ENCODE measurements around the gene PNCK. TPM values are rescaled to one million over a fixed set of nuclear protein-coding genes. Genes with fewer than 3 reads are reported as not detected.

Gene PNCK
- total RNA-seq, 1 experiment from 2014 or later: 0.84 TPM

- Histone ChIP-seq H3K9me3 (ENCODE audit: control insufficient read depth in 1 of 2, insufficient read depth in 1 of 2, low read depth in 1 of 2, low read length in 2 of 2) (no peaks in the 10 kb centered on the region), H3K4me1 (ENCODE audit: control insufficient read depth in 1 of 2, insufficient read depth in 2 of 2, low read length in 2 of 2) (peaks cover 3 to 21% of the 10 kb centered on the region in 2 experiments; a peak in 2 of 4 replicates), H3K9ac (ENCODE audit: low read length) (no peak overlapping the region), H2AFZ (ENCODE audit: low read depth, low read length, poor library complexity, severe bottlenecking) (no peak overlapping the region), H3K4me2 (ENCODE audit: low read length) (no peak overlapping the region), H3K27ac (ENCODE audit: low read depth, low read length) (no peak overlapping the region), H3K27me3 (ENCODE audit: insufficient read depth, low read length) (no peaks in the 10 kb centered on the region), H3K36me3 (ENCODE audit: control insufficient read depth in 1 of 2, insufficient read depth in 2 of 2, low read length in 2 of 2) (no peaks in the 10 kb centered on the region), H4K20me1 (ENCODE audit: insufficient read depth) (no peaks in the 10 kb centered on the region), H3K4me3 (replicated peaks in 1 of 2; ENCODE audit: low read depth in 1 of 2, low read length in 2 of 2) (no peak overlapping the region), H3K79me2 (ENCODE audit: insufficient read depth, low read length) (no peaks in the 10 kb centered on the region), H3K9me2 (ENCODE audit: insufficient read depth) (no peaks in the 10 kb centered on the region)
- intact Hi-C loops (cut with micrococcal nuclease): no loop called here
- DNase-seq (ENCODE audit: low read depth, low spot score) (no peak), ATAC-seq (no peak)
- TF ChIP-seq FOSL1 (IDR thresholded peaks at IDR 0.05; ENCODE audit: low read depth) (no peak), ATF3 (IDR thresholded peaks at IDR 0.05) (no peak)
- POLR2A ChIA-PET: no interaction called here
- RAD21 ChIA-PET (ENCODE audit: low non-redundant PET in 1 of 2, low total read pairs in 2 of 2, uncharacterized antibody in 2 of 2, unreplicated experiment in 2 of 2): no interaction called here
- CTCF ChIA-PET: no interaction called here
- no TSS peak for BruUV-seq (replicated peaks)
These were observed 30.8 kb downstream of the PNCK start for GRCh38 chrX:153642655-153643430.

DNA sequence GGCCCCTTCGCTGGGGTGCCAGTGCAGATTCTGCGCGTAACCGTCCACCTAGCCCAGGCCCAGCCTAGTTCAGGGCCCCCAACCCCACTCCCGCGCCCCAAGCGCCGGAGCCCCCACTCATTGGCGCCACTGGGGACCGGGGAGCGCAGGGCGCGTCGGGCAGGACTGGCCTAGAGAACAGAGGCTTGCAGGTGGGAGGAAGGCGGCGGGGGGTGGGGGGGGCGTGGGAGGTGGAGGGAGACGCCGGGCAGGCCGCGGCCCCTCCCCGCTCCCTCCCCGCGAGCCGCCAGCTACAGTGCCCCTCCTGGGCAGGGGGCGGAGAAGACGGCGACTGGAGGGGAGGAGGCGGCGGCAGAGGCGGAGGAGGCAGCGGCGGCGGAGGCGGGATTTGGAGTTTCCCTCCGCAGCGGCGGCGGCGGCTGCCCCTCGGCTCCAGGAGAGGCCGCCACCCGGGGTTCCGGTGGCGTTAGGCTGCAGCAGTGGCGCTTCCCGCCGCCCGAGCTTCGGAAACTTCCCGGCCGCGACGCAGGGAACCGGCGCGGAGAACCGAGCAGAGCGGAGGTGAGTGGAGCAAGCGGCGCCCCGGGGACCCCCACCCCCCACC, 31.5 kb downstream of the PNCK start:
- Histone ChIP-seq H3K4me3 (replicated peaks in 1 of 2; ENCODE audit: low read depth in 1 of 2, low read length in 2 of 2) (no peak overlapping the region), H2AFZ (ENCODE audit: low read depth, low read length, poor library complexity, severe bottlenecking) (no peak overlapping the region), H3K27ac (ENCODE audit: low read depth, low read length) (no peak overlapping the region), H3K27me3 (ENCODE audit: insufficient read depth, low read length) (no peaks in the 10 kb centered on the region), H3K79me2 (ENCODE audit: insufficient read depth, low read length) (no peaks in the 10 kb centered on the region), H3K9me3 (ENCODE audit: control insufficient read depth in 1 of 2, insufficient read depth in 1 of 2, low read depth in 1 of 2, low read length in 2 of 2) (no peaks in the 10 kb centered on the region), H4K20me1 (ENCODE audit: insufficient read depth) (no peaks in the 10 kb centered on the region), H3K36me3 (ENCODE audit: control insufficient read depth in 1 of 2, insufficient read depth in 2 of 2, low read length in 2 of 2) (no peaks in the 10 kb centered on the region), H3K9ac (ENCODE audit: low read length) (no peak overlapping the region), H3K4me1 (ENCODE audit: control insufficient read depth in 1 of 2, insufficient read depth in 2 of 2, low read length in 2 of 2) (peaks cover 3 to 16% of the 10 kb centered on the region in 2 experiments; a peak in 2 of 4 replicates), H3K4me2 (ENCODE audit: low read length) (no peak overlapping the region), H3K9me2 (ENCODE audit: insufficient read depth) (no peaks in the 10 kb centered on the region)
- no TSS peak for BruUV-seq (replicated peaks)
- ATAC-seq (no peak), DNase-seq (ENCODE audit: low read depth, low spot score) (no peak)
- RAD21 ChIA-PET (ENCODE audit: low non-redundant PET in 1 of 2, low total read pairs in 2 of 2, uncharacterized antibody in 2 of 2, unreplicated experiment in 2 of 2): no interaction called here
- TF ChIP-seq YY1 (IDR thresholded peaks at IDR 0.05; ENCODE audit: extremely low read depth, insufficient replicate concordance, low read depth, low read length) (no peak), RAD21 (IDR thresholded peaks at IDR 0.05; ENCODE audit: low read depth) (no peak), ZNF274 (IDR thresholded peaks at IDR 0.05; ENCODE audit: low read depth, low read length) (no peak), EZH2phosphoT487 (IDR thresholded peaks at IDR 0.05; ENCODE audit: borderline replicate concordance) (no peak)
- POLR2A ChIA-PET: no interaction called here
- CTCF ChIA-PET: no interaction called here
- intact Hi-C loops (cut with micrococcal nuclease): no loop called here
